ENCODE results near the gene PRX.
"Not testable (repeated sequence)": the region's sequence is repeated elsewhere in the genome, so short reads cannot be mapped to it uniquely, and the experiment has no call there.

Gene PRX

DNA sequence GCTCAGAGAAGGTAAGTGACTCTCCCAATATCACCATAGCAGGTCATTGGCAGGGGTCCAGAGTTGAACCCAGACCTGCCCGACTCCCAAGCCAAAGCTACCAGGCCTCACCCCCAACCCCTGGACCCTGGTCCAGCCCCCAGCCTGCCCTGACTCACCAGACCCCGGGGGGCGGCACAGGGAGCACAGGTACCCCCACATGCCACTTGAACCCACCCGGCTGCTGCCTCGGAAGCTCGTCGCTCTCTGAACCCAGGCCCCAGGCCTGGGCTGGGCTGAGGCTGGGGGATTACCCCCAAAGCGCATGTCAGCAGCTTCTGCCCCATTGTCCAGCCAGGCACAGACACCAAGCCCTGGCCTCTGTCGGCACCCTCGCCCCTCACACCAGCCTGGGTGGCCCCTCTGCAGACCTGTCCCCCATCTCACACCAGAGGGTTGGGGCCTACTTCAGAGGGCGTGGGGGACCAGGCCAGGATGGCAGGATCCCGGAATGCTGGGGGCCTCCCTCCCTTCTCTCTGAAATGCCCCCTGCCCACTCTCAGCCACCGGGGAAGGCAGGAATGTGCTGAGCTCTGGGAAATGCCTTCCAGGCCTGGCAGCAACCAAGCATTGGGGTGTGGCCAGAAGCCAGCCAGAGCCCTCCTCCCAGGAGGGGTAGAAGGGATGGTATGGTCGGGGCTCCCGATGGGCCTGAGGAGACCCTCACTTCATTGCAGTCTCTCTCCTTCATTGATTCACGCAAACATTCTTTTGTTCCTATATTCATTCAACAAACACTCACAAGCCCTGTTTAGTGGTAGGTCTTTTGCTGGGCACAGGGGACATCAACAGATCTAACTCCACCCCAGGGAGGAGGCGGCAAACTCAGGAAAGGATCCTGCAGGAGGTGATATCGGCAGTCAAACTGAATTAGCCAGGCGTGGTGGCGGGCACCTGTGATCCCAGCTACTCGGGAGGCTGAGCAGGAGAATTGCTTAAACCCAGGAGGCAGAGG, 1.7 kb upstream of the PRX start:
- DNase-seq = no peak

DNA sequence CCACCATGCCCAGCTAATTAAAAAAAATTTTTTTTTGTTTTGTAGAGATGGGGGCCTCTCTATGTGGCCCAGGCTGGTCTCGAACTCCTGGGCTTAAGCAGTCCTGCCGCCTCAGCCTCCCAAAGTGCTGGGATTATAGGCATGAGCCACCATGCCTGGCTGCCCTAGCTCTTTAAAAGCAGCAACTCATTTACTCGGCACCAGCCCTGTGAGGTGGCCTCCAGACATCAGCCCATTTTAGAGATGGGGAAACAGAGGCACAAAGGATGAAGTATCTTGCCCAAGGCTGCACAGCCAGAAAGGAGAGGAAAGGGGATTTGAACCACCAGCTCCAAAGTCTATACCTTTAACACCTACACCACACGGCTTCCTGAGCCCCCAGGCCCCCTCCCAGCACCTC, 312 bp downstream of the PRX start:
- DNase-seq = no peak

DNA sequence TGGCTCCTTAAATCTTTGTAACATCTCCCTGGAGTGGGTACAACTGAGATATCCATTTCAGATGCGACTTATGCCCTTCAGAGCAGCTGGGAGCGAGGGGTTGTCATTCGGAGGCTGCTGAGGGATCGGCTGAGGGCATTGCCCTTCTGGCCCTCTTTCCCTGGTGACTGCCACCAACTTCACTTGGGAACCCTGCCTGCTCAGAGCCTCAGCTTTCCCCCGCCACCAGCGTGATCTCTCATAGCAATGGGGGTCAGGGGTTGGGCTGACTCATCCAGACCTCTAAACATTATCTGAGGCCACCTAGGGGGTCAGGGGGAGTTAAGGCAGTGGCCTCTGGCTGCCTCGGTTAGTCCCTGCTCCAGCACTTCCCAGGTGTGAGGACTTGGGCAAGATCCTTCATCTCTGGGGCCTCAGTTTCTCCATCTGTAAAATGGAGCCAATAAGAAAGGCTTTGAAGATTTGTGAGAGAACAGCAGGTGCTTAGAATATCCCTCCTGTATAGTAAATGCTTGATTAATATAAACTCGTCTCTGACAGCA, 1.1 kb downstream of the PRX start:
- no peak for DNase-seq

DNA sequence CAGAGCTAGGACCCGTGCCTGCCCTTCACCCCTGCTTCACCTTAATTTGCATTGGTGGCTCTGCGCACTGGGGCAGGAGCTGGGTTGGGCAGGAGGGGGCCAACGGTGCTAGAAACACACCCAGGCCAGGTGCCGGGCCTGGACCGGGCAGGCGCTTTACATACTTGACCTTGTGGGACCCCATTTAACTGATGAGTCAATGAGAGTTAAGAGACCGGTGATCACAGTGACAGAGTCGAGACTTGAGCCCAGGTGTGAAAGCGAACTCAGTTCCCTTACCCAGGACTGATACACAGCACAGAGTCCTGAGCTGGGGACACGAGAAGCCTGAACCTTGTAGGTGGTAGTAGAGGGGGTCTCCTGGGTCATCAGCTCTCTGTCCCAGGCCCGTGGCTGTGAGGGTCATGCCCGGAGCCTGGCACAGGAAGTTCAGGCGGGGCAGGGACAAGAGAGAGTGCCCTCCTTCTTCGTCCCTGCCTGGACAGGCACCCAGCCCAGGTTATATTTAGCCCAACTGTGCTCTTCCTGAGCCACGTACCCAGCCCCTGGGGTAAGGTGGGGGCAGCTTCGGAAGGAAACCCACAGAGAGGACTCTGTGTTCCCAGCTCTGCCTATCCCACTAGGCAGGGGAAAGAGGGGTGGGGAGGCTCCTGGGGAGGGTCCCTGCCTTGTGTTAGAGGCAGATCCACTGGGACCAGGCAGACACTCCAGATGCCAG, 1.9 kb downstream of the PRX start:
- DNase-seq = no peak

DNA sequence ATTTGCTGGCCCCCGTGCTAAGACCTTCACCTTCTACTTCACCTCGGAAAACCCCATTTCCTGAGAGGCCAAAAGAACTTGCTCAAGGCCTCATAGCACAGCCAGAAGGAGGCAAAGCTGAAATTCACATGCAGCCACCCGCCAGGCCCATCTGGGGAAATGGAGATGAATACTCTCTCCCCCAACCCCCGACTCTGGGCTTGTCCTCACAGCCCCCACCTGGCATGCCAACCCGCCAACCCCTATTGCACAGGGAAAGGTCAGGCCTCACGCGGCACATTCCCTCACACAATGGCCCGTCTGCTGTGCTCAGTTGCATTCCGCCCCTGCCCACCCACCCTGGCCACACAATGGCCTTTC, 3.2 kb downstream of the PRX start:
- no peak for DNase-seq

DNA sequence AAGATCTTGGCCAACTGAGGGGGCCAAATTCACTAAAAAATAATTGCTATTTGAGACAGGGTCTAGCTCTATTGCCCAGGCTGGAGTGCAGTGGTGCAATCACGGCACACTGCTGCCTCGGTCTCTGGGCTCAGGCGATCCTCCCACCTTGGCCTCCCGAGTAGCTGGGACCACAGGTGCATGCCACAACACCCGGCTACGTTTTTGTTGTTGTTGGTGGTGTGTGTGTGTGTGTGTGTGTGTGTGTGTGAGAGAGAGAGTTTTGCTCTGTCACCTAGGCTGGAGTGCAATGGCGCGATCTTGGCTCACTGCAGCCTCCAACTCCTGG, 4.6 kb downstream of the PRX start:
- DNase-seq = not testable (repeated sequence)

DNA sequence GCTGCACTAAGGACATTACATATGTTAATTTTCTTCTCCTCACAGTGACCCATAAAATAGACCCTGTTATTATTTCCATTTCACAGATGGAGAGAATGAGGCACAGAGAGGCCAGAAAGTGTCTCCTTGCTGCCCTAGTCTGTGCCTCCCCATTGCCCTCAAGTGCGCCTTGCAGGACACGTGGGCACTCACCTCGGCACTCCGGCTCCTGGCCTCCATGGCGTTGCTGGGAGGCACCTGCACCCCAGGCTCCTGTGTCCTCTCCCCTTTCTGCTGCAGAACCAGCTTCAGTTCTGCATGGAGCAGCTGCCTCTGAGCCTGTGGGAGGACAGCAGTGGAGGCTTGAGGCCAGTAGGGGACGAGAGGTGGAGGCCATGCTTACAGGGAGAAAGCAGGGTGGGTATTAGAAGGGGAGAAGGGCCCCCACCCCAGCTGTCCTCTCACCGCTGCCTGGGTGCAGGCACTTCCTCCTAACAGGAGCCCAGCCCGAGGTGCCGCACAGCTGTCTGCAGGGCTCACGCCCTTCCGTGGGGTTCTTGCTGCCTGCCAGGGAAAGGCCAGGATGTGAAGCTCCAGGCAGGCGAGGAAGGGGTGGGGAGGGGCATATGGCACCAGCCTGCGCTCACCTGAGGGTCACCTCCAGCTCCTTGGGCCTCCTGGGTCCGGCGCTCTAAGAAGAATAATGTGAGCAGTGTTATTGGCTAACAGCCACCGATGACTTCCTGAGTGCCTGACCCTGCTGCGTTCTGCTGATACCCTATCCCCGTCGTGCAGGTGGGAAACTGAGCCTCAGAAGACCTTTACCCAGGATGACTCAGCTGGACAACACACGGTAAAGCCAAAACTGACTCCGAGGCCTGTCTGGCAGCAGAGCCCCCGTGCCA, 5.2 kb downstream of the PRX start:
- no peak for DNase-seq

DNA sequence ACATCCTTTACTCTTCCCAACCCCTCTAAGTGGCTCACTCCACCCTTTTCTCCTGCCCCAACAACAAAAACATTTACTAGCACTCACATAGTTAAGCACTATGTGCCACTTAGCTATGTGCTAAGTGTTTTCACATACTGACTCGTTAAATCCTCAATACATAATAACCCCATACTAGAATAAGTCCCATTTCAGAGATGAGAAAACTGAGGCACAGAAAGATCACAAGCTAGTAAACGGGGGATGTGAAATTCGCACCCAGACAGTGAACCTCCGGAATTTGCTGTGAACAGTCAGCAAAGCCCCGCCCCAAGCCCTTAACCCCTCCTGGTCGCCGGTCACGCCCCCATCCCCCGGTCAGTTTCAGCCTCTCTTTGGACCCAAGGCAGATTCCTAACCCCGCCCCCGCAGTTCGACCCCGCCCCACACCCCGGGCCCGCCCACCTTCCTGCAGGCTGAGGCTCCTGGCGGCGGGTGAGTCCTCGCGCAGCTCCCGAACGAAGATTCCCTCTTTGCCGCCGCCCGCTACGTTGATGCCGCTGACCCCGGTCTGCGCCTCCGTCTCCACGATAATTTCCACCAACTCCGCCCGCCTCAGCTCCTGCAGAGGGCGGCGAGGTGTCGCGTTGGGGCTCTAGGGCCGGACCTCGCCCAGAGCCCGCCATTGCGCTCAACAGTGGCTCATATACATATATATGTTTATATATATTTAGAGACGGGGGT, 9.8 kb downstream of the PRX start:
- peak; percentile 60 to 74 for DNase-seq

DNA sequence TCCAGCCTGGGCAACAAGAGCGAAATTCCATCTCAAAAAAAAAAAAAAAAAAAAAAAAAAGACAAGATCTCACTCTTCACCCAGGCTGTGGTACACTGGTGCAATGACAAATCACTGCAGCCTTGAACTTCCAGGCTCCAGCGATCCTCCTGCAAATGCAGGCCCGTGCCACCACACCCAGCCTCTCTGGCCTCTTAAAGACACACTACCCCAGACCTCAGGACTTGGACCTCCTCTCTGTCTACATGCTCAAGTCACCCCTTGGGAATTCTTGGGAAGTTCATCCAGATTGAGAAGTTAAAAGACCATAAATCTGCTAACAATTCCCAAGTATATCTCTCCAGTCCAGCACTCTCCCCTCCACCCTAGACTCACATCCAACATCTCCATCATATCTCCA, 12.6 kb downstream of the PRX start:
- no peak for DNase-seq

DNA sequence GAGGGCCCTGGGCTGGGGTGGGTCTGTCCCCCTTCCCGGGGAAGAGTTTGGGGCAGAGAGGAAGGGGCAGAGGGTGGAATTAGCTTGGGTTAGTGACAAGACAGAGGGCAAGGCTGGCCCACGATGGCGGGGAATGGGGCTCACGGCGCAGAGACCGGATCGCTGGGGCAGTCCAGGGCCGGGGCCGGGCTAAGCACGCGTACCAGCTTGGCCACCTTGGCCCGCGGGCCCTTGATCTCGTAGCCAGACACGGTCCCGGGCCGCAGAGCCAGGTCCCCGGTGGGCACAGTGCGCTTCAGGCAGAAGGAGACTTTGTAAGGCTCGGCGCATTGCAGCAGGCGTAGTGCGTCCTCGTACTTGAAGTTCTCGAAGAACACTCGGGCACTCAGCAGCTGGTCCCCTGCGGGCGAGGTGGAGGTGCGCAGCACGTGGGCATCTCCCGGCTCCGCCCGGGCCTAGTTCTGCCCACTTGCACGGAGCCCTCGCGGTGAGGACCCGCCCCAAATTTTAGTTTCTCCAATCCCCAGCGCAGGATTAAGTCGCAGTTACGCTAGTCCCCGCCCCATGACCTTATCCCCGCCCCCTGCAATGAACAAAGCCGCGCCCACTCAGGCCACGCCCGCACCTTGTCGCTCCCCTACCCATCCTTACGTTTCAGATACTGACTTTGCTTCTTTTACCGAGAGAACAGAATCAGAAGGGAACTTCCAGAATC, 14.6 kb downstream of the PRX start:
- peak; percentile 63 to 74 for DNase-seq

DNA sequence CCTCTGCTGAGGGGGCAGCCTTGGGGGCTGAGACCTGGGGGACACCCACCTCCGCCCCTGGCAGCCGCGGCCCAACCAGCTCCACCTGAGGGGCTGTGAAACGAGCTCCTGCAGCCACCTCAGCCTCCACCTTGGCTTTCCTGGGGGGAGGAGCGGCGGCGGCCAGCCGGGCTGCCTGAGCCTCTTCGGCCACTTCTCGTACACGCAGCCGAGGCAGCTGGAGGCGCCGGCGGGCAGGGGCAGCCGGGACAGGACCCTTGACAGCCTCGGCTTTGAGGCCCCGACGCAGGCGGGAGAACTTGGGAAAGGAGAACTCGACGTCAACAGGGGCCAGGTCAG, 15.6 kb downstream of the PRX start:
- DNase-seq = no peak

DNA sequence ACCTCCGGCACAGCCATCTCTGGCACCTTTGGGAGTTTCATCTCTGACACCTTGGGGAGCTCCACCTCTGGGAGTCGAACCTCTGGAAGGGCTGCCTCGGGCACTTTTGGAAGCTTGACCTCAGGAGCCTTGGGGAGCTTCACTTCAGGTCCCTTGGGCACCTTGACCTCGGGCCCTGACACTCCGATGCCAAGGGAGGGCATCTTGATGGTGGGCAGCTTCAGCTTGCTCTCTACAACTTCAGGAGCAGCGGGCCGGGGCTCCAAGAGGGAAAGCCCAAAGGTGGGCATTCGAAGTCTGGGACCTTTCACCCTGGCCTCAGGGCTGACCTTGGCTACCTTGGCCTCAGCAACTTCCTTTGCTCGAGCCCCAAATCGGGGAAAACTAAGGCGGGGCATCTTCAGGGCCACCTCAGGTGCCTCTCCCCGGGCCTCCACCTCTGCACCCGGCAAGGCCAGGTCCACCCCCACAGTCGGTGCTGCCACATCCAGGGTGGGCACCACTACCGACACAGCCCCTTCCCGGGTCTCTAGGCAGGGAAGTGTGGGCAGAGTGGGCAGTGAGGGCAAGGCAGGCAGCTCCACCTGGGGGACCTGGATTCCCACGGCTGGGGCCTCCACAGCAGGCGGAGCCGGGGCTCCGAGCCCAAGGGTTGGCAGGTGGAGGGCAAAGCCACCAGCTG, 16.2 kb downstream of the PRX start:
- DNase-seq = no peak

DNA sequence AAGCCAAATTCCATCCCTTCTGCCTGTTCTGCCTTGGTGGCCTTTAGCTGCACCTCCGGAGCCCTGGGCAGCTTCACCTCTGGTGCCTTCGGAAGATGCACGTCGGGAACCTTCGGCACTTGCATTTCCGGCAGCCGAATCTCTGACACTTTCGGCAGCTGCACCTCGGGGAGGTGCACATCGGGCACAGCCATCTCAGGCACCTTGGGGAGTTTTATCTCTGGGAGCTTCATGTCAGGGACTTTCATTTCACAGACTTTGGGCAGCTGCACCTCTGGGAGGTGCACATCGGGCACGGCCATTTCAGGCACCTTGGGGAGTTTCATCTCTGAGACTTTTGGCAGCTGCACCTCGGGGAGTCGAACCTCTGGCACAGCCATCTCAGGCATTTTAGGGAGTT, 17.2 kb downstream of the PRX start:
- DNase-seq = no peak

DNA sequence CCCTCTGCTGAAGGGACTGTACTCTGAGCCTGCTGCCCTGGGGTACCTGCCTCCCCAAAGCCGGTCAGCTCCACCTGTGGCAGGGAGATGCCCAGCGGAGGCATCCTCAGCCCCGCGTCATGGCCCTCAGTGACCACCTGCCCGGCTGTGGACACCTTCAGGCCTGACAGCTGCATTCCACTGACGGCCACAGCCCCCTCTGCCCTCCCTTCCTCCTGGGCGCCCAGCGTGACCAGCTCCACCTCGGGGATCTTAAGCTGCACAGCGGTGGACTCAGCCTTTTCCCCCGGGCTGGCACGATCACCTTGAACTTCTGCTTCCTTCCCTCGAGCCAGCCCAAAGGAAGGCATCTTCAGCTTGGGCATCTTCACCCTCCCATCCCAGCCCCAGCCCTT, 18.4 kb downstream of the PRX start:
- no peak for DNase-seq

DNA sequence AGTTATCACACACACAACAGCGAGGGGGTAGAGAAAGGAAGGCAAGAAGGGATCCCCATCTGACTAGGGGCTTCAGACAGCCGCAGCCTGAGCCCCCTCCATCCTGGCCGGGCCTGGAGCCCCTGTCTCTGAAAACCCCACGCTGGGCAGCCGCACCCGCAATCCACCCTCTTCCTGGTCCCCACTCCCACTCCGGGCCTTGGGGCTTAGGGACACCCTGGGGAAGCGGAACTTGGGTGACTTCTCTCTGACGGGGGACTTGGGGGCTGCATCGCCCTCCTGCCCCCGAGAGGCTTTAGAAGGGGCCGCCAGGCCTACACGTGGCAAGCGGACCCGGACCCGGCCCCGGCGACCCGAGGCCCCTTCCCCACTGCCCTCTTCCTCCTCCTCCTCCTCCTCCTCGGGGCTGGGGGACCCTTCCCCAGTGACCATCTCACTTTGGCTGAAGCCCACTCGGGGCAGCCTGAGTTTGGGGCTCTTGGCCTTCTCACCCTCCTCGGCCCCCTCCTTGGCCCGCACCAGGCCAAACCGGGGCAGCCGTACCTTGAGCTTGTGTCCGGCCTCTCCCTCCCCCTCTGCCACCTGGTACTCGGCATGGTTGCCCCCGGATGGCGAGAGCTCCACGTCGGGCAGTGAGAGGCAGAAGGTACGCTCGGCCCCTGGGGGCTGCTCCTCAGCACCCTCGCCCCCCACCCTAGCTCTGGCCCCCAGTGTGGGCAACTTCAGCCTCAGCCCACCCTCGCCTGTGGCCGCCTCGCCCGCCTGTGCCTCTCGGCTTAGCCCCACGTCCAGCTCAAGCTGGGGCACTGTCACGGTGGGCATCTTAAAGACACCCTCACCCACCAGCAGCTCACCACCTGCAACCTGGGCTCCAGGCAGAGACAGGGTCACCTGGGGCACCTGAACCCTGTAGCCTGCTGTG, 19.0 kb downstream of the PRX start:
- no peak for DNase-seq

DNA sequence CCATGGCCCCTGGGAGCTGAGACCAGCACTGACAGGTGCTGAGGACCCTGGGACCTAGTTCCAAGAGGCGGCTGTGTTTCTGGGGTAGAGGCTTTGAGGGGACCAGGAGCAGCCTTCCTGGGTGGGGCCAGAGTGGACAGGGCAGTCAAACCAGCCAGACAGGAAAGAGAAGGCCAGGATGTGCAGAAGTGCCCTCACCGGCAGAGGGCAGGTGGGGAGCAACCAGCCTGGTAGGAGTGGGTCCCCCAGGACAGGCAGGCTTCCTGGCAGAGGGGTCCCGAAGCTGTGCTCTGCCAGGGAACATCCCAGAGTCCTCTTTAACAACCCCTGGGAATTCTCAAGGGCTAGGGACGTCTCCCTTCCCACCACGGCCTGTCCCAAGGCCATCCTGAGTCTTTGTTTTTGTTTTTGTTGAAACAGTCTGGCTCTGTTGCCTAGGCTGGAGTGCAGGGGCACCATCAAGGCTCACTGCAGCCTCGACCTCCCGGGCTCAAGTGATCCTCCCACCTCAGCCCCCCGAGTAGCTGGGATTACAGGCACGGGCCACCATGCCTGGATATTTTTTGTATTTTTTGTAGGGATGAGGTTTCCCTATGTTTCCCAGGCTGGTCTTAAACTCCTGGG, 20.2 kb downstream of the PRX start:
- DNase-seq = no peak

DNA sequence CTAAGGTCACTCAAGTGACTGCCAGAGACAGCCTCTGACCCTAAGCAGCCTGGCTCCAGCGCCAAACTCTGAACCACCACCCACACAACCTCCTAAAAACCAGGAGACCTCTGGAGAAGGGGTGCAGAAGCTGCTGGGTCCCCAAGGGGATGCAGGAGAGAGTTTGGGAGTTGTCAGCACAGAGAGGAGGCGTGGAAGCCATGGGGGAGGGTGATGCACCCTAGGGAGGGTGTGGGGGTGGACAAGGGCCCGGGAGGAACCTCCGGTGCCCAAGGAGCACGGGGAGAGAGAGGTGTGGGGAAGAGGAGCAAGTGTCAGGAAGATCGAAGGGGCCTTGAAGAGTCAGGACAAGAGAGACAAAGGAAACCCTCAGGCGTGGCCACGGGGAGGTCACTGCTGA, 21.1 kb downstream of the PRX start:
- no peak for DNase-seq

DNA sequence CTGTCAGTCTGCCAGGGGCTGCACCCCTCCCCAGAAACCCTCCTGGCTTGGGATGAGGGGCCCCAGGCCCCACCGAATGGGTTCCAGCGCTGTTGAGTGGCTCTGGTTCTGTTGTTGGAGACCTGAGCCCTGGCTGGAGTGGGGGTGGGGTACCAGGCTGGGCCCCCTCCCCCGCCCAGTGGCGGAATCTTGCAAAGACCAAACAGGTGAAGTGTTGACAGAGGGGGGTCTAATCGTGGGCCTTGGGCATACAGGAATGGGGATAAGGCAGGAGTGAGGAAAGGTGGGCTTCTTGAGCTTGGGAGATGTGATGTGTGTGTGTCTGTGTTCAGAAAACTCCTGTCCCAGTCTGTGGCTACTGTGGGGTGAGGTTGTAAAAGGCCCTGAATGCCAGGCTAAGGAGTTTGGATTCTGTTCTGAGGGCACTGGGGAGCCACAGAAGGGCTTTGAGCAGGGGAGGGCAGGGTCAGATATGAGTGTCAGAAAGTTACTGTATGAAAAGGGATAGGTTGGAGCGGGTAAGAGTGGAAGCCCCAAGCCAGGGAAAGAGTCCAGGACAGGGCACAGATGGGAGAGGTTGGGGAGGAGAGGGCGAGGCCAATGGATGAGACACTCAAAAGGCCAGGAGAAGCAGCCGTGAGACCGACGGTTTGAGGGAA, 23.0 kb downstream of the PRX start, which contains the start of gene HIPK4:
Gene HIPK4 (minus strand): TSS at position 98 of the 659 bp plus-strand sequence. CDS start 279 bp downstream, outside the sequence.
- no peak for DNase-seq
